Tibial nerve (tissue), 4 donors: ENCODE measurements around the gene STPG3.

Experiments
- CTCF ChIP-seq, 5 experiments: fragments of 200-600 bp in 3 of 5; fragments of 450-650 bp in 2 of 5; sonication (generic) in 3 of 5; IDR thresholded peaks; one replicate each; pipeline ENCODE4 v1.5.1; 2016 to 2019; ENCODE audit warnings: antibody characterized with exemption in 5 of 5, mild to moderate bottlenecking in 3 of 5, moderate library complexity in 2 of 5
- EP300 ChIP-seq, 2 donors: sonication (generic); formaldehyde crosslinking; IDR thresholded peaks; one replicate each; pipeline ENCODE4 v1.6.1; 2017; ENCODE audit warnings: antibody characterized with exemption in 2 of 2, mild to moderate bottlenecking in 1 of 2

- TF ChIP-seq CTCF (IDR thresholded peaks at IDR 0.05): no peak
- no peak for TF ChIP-seq EP300 (IDR thresholded peaks at IDR 0.05)
Observed at GRCh38 chr9:137225699-137226331, 25.3 kb upstream of the STPG3 start.
